Neural cell (in vitro differentiated cells): ENCODE measurements around the gene PUSL1. TPM values are rescaled to one million over a fixed set of nuclear protein-coding genes. Genes with fewer than 3 reads are reported as not detected.

ENCODE experiments used
- H2AFZ ChIP-seq: fragments of 200-600, 300-800 bp; sonication (generic), shearing (Covaris generic); 2 replicates; pipeline ENCODE4 v1.6.0; 2014; ENCODE audit warnings: low read depth, mild to moderate bottlenecking, antibody characterized with exemption, low read length, moderate library complexity
- H3F3A ChIP-seq: fragments of 200-600 bp; shearing (Covaris generic); 2 replicates; pipeline ENCODE4 v1.6.1; 2016; ENCODE audit warnings: mild to moderate bottlenecking, moderate library complexity, mixed read lengths, antibody characterized with exemption, low read length; ENCODE audit not compliant: insufficient read depth, poor library complexity, severe bottlenecking
- H3K27ac ChIP-seq: fragments of 200-600, 300-800 bp; sonication (generic), shearing (Covaris generic); 2 replicates; pipeline ENCODE4 v1.5.1; 2014; ENCODE audit warnings: mild to moderate bottlenecking, low read length, moderate library complexity
- H3K27me3 ChIP-seq: fragments of 300-800, 200-600 bp; sonication (generic), shearing (Covaris generic); 2 replicates; pipeline ENCODE4 v1.6.0; 2014; ENCODE audit warnings: mild to moderate bottlenecking, low read depth, low read length, moderate library complexity; ENCODE audit not compliant: insufficient read depth
- H3K36me3 ChIP-seq: fragments of 300-800, 200-600 bp; sonication (generic), shearing (Covaris generic); 2 replicates; pipeline ENCODE4 v1.5.1; 2014; ENCODE audit warnings: mild to moderate bottlenecking, antibody characterized with exemption, low read length, moderate library complexity; ENCODE audit not compliant: insufficient read depth
- H3K4me2 ChIP-seq: fragments of 300-800, 200-600 bp; sonication (generic), shearing (Covaris generic); 2 replicates; pipeline ENCODE4 v1.6.0; 2014; ENCODE audit warnings: mild to moderate bottlenecking, low read length
- H3K4me3 ChIP-seq: fragments of 300-800, 200-600 bp; sonication (generic), shearing (Covaris generic); 2 replicates; pipeline ENCODE4 v1.5.1; 2014; ENCODE audit warnings: mild to moderate bottlenecking, low read length, moderate library complexity
- H3K79me2 ChIP-seq: fragments of 200-600 bp; shearing (Covaris generic); replicated peaks from 2 replicates; pipeline ENCODE4 v1.6.0; 2014; ENCODE audit warnings: mild to moderate bottlenecking, low read length, moderate library complexity; ENCODE audit not compliant: insufficient read depth
- H3K9ac ChIP-seq: fragments of 300-800, 200-600 bp; sonication (generic), shearing (Covaris generic); 2 replicates; pipeline ENCODE4 v1.6.1; 2016; ENCODE audit warnings: mild to moderate bottlenecking, low read length, mixed read lengths
- H3K9me2 ChIP-seq: fragments of 200-600 bp; shearing (Covaris generic); 2 replicates; pipeline ENCODE4 v1.6.1; 2016; ENCODE audit warnings: mild to moderate bottlenecking, low read length, mixed read lengths; ENCODE audit not compliant: insufficient read depth
- H3K9me3 ChIP-seq: fragments of 200-600, 300-800 bp; sonication (generic), shearing (Covaris generic); 2 replicates; pipeline ENCODE4 v1.6.1; 2016; ENCODE audit warnings: mild to moderate bottlenecking, mixed run types, low read length, moderate library complexity, mixed read lengths
- H4K20me1 ChIP-seq: fragments of 200-600 bp; shearing (Covaris generic); 2 replicates; pipeline ENCODE4 v1.6.1; 2016; ENCODE audit warnings: mild to moderate bottlenecking, mixed run types; ENCODE audit not compliant: insufficient read depth
- CTCF ChIP-seq: fragments of 450-650 bp; IDR thresholded peaks from 2 replicates; pipeline ENCODE4 v1.5.1; 2014; ENCODE audit warnings: antibody characterized with exemption, mild to moderate bottlenecking, moderate library complexity; ENCODE audit not compliant: poor library complexity, severe bottlenecking
- EP300 ChIP-seq: fragments of 450-650 bp; conservative IDR thresholded peaks from 2 replicates; pipeline ENCODE4 v1.6.1; 2014; ENCODE audit warnings: antibody characterized with exemption, mild to moderate bottlenecking, moderate library complexity; ENCODE audit not compliant: poor library complexity, severe bottlenecking
- EZH2 ChIP-seq: fragments of 200-600, 300-800 bp; shearing (Covaris generic), sonication (generic); IDR thresholded peaks from 2 replicates; pipeline ENCODE4 v1.6.1; 2014; ENCODE audit warnings: antibody characterized with exemption, low read length, borderline replicate concordance, mild to moderate bottlenecking; ENCODE audit not compliant: insufficient read depth, poor library complexity, severe bottlenecking
- MXI1 ChIP-seq: fragments of 450-650 bp; conservative IDR thresholded peaks from 2 replicates; pipeline ENCODE4 v1.6.1; 2014; ENCODE audit warnings: antibody characterized with exemption, mild to moderate bottlenecking; ENCODE audit not compliant: poor library complexity, severe bottlenecking
- POLR2AphosphoS5 ChIP-seq: IDR thresholded peaks from 2 replicates; pipeline ENCODE4 v1.6.1; 2012
- RAD21 ChIP-seq: fragments of 450-650 bp; conservative IDR thresholded peaks from 2 replicates; pipeline ENCODE4 v1.6.1; 2014; ENCODE audit warnings: antibody characterized with exemption, mild to moderate bottlenecking, moderate library complexity
- REST ChIP-seq: IDR thresholded peaks from 2 replicates; pipeline ENCODE4 v1.6.1; 2012; ENCODE audit warnings: borderline replicate concordance
- SMC3 ChIP-seq: fragments of 450-650 bp; conservative IDR thresholded peaks from 2 replicates; pipeline ENCODE4 v1.6.1; 2014; ENCODE audit warnings: antibody characterized with exemption, mild to moderate bottlenecking, moderate library complexity; ENCODE audit not compliant: poor library complexity
- TAF1 ChIP-seq: IDR thresholded peaks from 2 replicates; pipeline ENCODE4 v1.6.1; 2012; ENCODE audit warnings: low read depth
- polyA plus RNA-seq: library from polyadenylated mRNA; depleted of rRNA; stranded (reverse); fragments of >200 nt; gene quantifications from 2 replicates; pipeline ENCODE4 v1.2.3, GENCODE V29; 2014

Gene PUSL1
- polyA plus RNA-seq, 1 donor from 2014 or later, result 25.0 TPM

GRCh38 chr1:1274931-1275431, 33.4 kb upstream of the PUSL1 start:
- peaks cover 33% of the 10 kb centered on the region for H3K79me2 ChIP-seq
- H3K4me2 ChIP-seq, result no peak overlapping the region
- no peaks in the 10 kb centered on the region for H3F3A ChIP-seq
- no peaks in the 10 kb centered on the region for H3K36me3 ChIP-seq
- H3K4me3 ChIP-seq, result peak overlapping the region; percentile 95
- H3K27ac ChIP-seq, result no peak overlapping the region
- no peaks in the 10 kb centered on the region for H3K9me3 ChIP-seq
- peak overlapping the region; percentile 88 for H3K9ac ChIP-seq
- no peaks in the 10 kb centered on the region for H3K9me2 ChIP-seq
- TF ChIP-seq EZH2, result no peak
- no peak for TF ChIP-seq MXI1
- no peak for TF ChIP-seq REST
- no peak for TF ChIP-seq SMC3
- TF ChIP-seq TAF1, result no peak
- TF ChIP-seq EP300, result no peak
- no peak for TF ChIP-seq CTCF
- no peaks in the 10 kb centered on the region for H4K20me1 ChIP-seq
- no peak overlapping the region for H2AFZ ChIP-seq
- no peaks in the 10 kb centered on the region for H3K27me3 ChIP-seq

GRCh38 chr1:1275836-1276235, 32.6 kb upstream of the PUSL1 start:
- Histone ChIP-seq H3K36me3 (no peaks in the 10 kb centered on the region), H3K9ac (no peak overlapping the region), H3K79me2 (peaks cover 25% of the 10 kb centered on the region), H3K27me3 (no peaks in the 10 kb centered on the region), H2AFZ (no peak overlapping the region), H3K4me2 (no peak overlapping the region), H3K27ac (no peak overlapping the region), H3K9me3 (no peaks in the 10 kb centered on the region), H3K4me3 (no peak overlapping the region), H4K20me1 (no peaks in the 10 kb centered on the region), H3F3A (no peaks in the 10 kb centered on the region), H3K9me2 (no peaks in the 10 kb centered on the region)
- TF ChIP-seq EP300 (no peak), MXI1 (no peak), RAD21 (no peak), EZH2 (no peak), SMC3 (no peak), TAF1 (no peak), REST (no peak), POLR2AphosphoS5 (no peak), CTCF (no peak)
